HEK293T (cell line): ENCODE results near the gene FCN1.

Experiments used
- ARNT ChIP-seq: fragments of 450-650 bp; IDR thresholded peaks from 2 replicates; pipeline ENCODE4 v1.6.1; 2017; ENCODE audit warnings: mild to moderate bottlenecking
- BHLHE40 ChIP-seq: fragments of 450-650 bp; IDR thresholded peaks from 2 replicates; pipeline ENCODE4 v1.6.1; 2016; ENCODE audit warnings: mild to moderate bottlenecking, moderate library complexity, borderline replicate concordance
- CTBP1 ChIP-seq: fragments of 450-650 bp; IDR thresholded peaks from 2 replicates; pipeline ENCODE4 v1.6.1; 2016; ENCODE audit warnings: borderline replicate concordance
- FOXK2 ChIP-seq: fragments of 450-650 bp; IDR thresholded peaks from 2 replicates; pipeline ENCODE4 v1.6.1; 2016; ENCODE audit warnings: mild to moderate bottlenecking
- HDGF ChIP-seq: fragments of 450-650 bp; IDR thresholded peaks from 2 replicates; pipeline ENCODE4 v1.6.1; 2017; ENCODE audit warnings: antibody characterized with exemption, borderline replicate concordance
- L3MBTL2 ChIP-seq: fragments of 450-650 bp; conservative IDR thresholded peaks from 2 replicates; pipeline ENCODE4 v1.6.1; 2016; ENCODE audit warnings: mild to moderate bottlenecking
- LEF1 ChIP-seq: fragments of 450-650 bp; IDR thresholded peaks from 2 replicates; pipeline ENCODE4 v1.6.1; 2017; ENCODE audit warnings: mild to moderate bottlenecking, borderline replicate concordance
- NFRKB ChIP-seq: fragments of 450-650 bp; IDR thresholded peaks from 2 replicates; pipeline ENCODE4 v1.6.1; 2016; ENCODE audit warnings: mild to moderate bottlenecking, moderate library complexity
- SP1 ChIP-seq: fragments of 450-650 bp; IDR thresholded peaks from 2 replicates; pipeline ENCODE4 v1.6.1; 2017
- SUZ12 ChIP-seq: fragments of 450-650 bp; IDR thresholded peaks from 2 replicates; pipeline ENCODE4 v1.6.1; 2016; ENCODE audit warnings: mild to moderate bottlenecking
- TARDBP ChIP-seq: fragments of 450-650 bp; IDR thresholded peaks from 2 replicates; pipeline ENCODE4 v1.6.1; 2016
- TF ChIP-seq, protein P1 (sequence below): fragments of 450-650 bp; IDR thresholded peaks from 2 replicates; pipeline ENCODE4 v1.6.1; 2016

DNA sequence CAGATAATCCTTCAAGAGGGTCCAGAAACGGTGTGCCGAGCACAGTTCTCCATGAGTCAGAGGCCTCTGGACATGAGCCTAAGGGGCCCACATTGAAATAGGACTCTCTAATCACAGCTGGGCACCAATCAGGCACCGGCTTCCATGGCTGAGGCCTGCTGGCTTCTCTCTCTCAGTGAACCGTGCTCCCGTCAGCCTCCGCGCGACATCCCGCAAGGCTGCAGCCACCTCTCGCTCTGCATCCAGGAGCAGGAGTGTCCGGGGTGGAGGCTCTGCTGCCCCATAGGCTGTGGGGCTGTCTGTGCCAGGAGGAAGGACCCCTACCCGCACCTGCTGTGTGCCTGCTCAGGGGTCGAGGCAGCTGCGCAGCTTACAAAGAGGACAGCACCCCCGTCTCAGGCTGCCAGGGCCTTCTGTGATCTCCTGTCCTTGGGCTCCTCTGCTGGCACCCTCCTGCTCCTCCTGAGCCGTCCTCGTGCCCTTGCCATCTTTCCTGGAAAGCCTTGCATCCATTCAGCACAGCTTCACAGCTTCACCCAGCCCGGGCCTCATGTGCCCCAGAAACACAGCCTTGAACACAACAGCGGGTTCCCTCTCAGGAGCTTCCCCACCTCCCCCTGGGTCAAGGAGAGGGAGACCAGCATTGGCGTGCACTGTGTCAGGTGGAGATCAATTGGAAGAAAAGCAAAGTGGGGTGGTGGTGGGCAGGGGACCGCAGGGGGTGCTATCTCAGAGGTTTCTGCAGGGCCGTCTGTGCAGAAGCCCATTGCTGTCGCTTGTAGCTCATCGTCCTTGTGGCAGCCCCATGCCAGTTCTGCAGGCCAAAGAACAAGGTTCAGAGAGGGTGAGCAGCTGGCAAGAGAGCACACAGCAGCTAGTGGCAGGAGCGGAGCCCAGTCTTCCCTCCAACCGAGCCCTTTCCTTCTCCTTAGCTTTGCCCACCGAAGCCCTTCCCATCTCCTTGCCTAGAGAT lies 22.8 kb upstream of the FCN1 start:
- TF ChIP-seq, protein P1, sequence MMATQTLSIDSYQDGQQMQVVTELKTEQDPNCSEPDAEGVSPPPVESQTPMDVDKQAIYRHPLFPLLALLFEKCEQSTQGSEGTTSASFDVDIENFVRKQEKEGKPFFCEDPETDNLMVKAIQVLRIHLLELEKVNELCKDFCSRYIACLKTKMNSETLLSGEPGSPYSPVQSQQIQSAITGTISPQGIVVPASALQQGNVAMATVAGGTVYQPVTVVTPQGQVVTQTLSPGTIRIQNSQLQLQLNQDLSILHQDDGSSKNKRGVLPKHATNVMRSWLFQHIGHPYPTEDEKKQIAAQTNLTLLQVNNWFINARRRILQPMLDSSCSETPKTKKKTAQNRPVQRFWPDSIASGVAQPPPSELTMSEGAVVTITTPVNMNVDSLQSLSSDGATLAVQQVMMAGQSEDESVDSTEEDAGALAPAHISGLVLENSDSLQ = no peak
- no peak for TF ChIP-seq BHLHE40
- no peak for TF ChIP-seq TARDBP
- no peak for TF ChIP-seq SP1
- TF ChIP-seq LEF1 = no peak
- TF ChIP-seq L3MBTL2 = no peak
- TF ChIP-seq FOXK2 = no peak
- no peak for TF ChIP-seq ARNT
- TF ChIP-seq NFRKB = no peak
- no peak for TF ChIP-seq HDGF
- no peak for TF ChIP-seq SUZ12
- no peak for TF ChIP-seq CTBP1
